Measurements from ENCODE around the gene ITGB4.

The ITGB4 gene

GRCh38 chr17:75730065-75730464 is 8.8 kb downstream of the ITGB4 start:
- FAIRE-seq, result no peak
- no peak for DNase-seq (ENCODE audit: insufficient read length, low spot score)

- FAIRE-seq, result no peak
Observed at GRCh38 chr17:75731086-75731715, 9.9 kb downstream of the ITGB4 start.

GRCh38 chr17:75731716-75732498 is 10.6 kb downstream of the ITGB4 start:
- DNase-seq (ENCODE audit: insufficient read length, low spot score) (no peak), FAIRE-seq (no peak)

More at GRCh38 chr17:75731086-75731715, 9.9 kb downstream of the ITGB4 start:
- no peak for DNase-seq (ENCODE audit: insufficient read length, low spot score)

GRCh38 chr17:75733471-75733870 is 12.2 kb downstream of the ITGB4 start:
- DNase-seq (ENCODE audit: insufficient read length, low spot score) (no peak), FAIRE-seq (no peak)

- DNase-seq (ENCODE audit: insufficient read length, low spot score) (no peak), FAIRE-seq (no peak)
Observed at GRCh38 chr17:75734674-75735294, 13.5 kb downstream of the ITGB4 start.

GRCh38 chr17:75736173-75736835 is 15.0 kb downstream of the ITGB4 start:
- FAIRE-seq, result no peak
- DNase-seq (ENCODE audit: insufficient read length, low spot score), result no peak

GRCh38 chr17:75737133-75737962 is 16.1 kb downstream of the ITGB4 start:
- no peak for FAIRE-seq

GRCh38 chr17:75738218-75738802 is 17.1 kb downstream of the ITGB4 start:
- FAIRE-seq, result no peak
- no peak for DNase-seq (ENCODE audit: insufficient read length, low spot score)

More at GRCh38 chr17:75737133-75737962, 16.1 kb downstream of the ITGB4 start:
- no peak for DNase-seq (ENCODE audit: insufficient read length, low spot score)

- DNase-seq (ENCODE audit: insufficient read length, low spot score) (no peak), FAIRE-seq (no peak)
Observed at GRCh38 chr17:75739174-75739573, 17.9 kb downstream of the ITGB4 start.

- no peak for DNase-seq (ENCODE audit: insufficient read length, low spot score)
- FAIRE-seq, result no peak
Observed at GRCh38 chr17:75739801-75740200, 18.5 kb downstream of the ITGB4 start.

GRCh38 chr17:75740215-75740614 is 19.0 kb downstream of the ITGB4 start:
- DNase-seq (ENCODE audit: insufficient read length, low spot score), result no peak
- FAIRE-seq, result no peak

- FAIRE-seq (no peak), DNase-seq (ENCODE audit: insufficient read length, low spot score) (no peak)
Observed at GRCh38 chr17:75740631-75741077, 19.4 kb downstream of the ITGB4 start.

- DNase-seq (ENCODE audit: insufficient read length, low spot score) (no peak), FAIRE-seq (no peak)
Observed at GRCh38 chr17:75742337-75742736, 21.1 kb downstream of the ITGB4 start.

- DNase-seq (ENCODE audit: insufficient read length, low spot score), result no peak
- no peak for FAIRE-seq
Observed at GRCh38 chr17:75743625-75744206, 22.5 kb downstream of the ITGB4 start.

- no peak for DNase-seq (ENCODE audit: insufficient read length, low spot score)
- no peak for FAIRE-seq
Observed at GRCh38 chr17:75748706-75749105, 27.4 kb downstream of the ITGB4 start.

GRCh38 chr17:75749545-75750389 is 28.5 kb downstream of the ITGB4 start:
- no peak for FAIRE-seq
- peak; percentile 89 for DNase-seq (ENCODE audit: insufficient read length, low spot score)

- FAIRE-seq, result no peak
- DNase-seq (ENCODE audit: insufficient read length, low spot score), result no peak
Observed at GRCh38 chr17:75750661-75751423, 29.6 kb downstream of the ITGB4 start.

Data from GM19239 (cell line).